ENCODE results near the gene CGB7. TPM values are rescaled to one million over a fixed set of nuclear protein-coding genes. Genes with fewer than 3 reads are reported as not detected.

CGB7 gene
- total RNA-seq (not detected), polyA plus RNA-seq (under 1 TPM; 0.14 to 0.37 TPM)
- long read RNA-seq, donor 1 = 0 reads
- long read RNA-seq, donor 2 = 0 reads
- long read RNA-seq, donor 3 = 0 reads

GRCh38 chr19:49057636-49058234 lies at the start of gene CGB7:
Gene CGB7, minus strand, starts transcription at chr19:49057749. Its CDS starts 2,374 bp downstream, at chr19:49055375.
- H3K4me1 ChIP-seq = peaks cover 0 to 25% (median 23%) of the 10 kb centered on the region in 9 donors
- ATAC-seq (peak; percentile 50 to 88 (median 80)), DNase-seq (peak; percentile 76 to 80)
- 2 to 6% methylated on average over 36 to 38 of the region's 38 CpGs for WGBS, 2 donors
- peaks cover 0 to 64% (median 28%) of the 10 kb centered on the region in 7 donors for H3K27me3 ChIP-seq
- H3K36me3 ChIP-seq = no peaks in the 10 kb centered on the region
- no peak for TF ChIP-seq CTCF (IDR thresholded peaks at IDR 0.05)
- no peak within 1 kb of the TSS for H3K27ac ChIP-seq
- H3K4me3 ChIP-seq = peak within 1 kb of the TSS; percentile 18 to 73 (median 62)
- H3K9me3 ChIP-seq = no peaks in the 10 kb centered on the region
- intact Hi-C loops (cut with DNase I) = no loop called here

- WGBS, 2 donors = 66 to 70% methylated on average over 12 of the region's 12 CpGs
- H3K4me1 ChIP-seq = peaks cover 5 to 21% (median 10%) of the 10 kb centered on the region in 9 donors
Observed at GRCh38 chr19:49106648-49107135, 49.1 kb upstream of the CGB7 start.

GRCh38 chr19:49104229-49104864 lies 46.8 kb upstream of the CGB7 start:
- 70 to 72% methylated on average over 30 of the region's 30 CpGs for WGBS, 2 donors
- peak in 3 of 8 donors; percentile 13 to 21 (median 18) for ATAC-seq
- no peak overlapping the region for H3K4me3 ChIP-seq
- peaks cover 0 to 5% (median 0%) of the 10 kb centered on the region in 9 donors for H3K4me1 ChIP-seq
- H3K9me3 ChIP-seq = no peaks in the 10 kb centered on the region
- no peaks in the 10 kb centered on the region for H3K27me3 ChIP-seq
- intact Hi-C loops (cut with DNase I) = loop anchor here in 1 of 10 donors (5.0 kb wide), 1 partner anchor 93 kb away; no protein-coding TSS in a partner anchor
- peaks cover 0 to 100% (median 77%) of the 10 kb centered on the region in 9 donors for H3K36me3 ChIP-seq
- no peak for DNase-seq
- no peak overlapping the region for H3K27ac ChIP-seq
- no peak for TF ChIP-seq CTCF (IDR thresholded peaks at IDR 0.05)

More at GRCh38 chr19:49106648-49107135, 49.1 kb upstream of the CGB7 start:
- Histone ChIP-seq H3K36me3 (peaks cover 0 to 81% (median 67%) of the 10 kb centered on the region in 9 donors), H3K9me3 (no peaks in the 10 kb centered on the region), H3K27me3 (no peaks in the 10 kb centered on the region), H3K27ac (no peak overlapping the region), H3K4me3 (no peak overlapping the region)
- TF ChIP-seq CTCF (IDR thresholded peaks at IDR 0.05) = peak; percentile 49 to 83 (median 77)
- intact Hi-C loops (cut with DNase I) = loop anchor here in 1 of 10 donors (5.0 kb wide), 1 partner anchor 41 kb away; no protein-coding TSS in a partner anchor
- DNase-seq = peak in 1 of 2 donors; percentile 62
- ATAC-seq = peak in 5 of 8 donors; percentile 21 to 43 (median 38)

- H3K4me1 ChIP-seq = peaks cover 0 to 5% (median 0%) of the 10 kb centered on the region in 9 donors
- TF ChIP-seq CTCF (IDR thresholded peaks at IDR 0.05) = no peak
- no peak for DNase-seq
- WGBS, 2 donors = 83 to 85% methylated on average over 33 of the region's 33 CpGs
- intact Hi-C loops (cut with DNase I) = loop anchor here in 1 of 10 donors (5.0 kb wide), 1 partner anchor 94 kb away; no protein-coding TSS in a partner anchor
- peaks cover 0 to 100% (median 78%) of the 10 kb centered on the region in 9 donors for H3K36me3 ChIP-seq
- no peaks in the 10 kb centered on the region for H3K9me3 ChIP-seq
- no peaks in the 10 kb centered on the region for H3K27me3 ChIP-seq
- no peak overlapping the region for H3K27ac ChIP-seq
- ATAC-seq = no peak
- no peak overlapping the region for H3K4me3 ChIP-seq
Observed at GRCh38 chr19:49103331-49104085, 46.0 kb upstream of the CGB7 start.

All from heart right ventricle (tissue), 16 donors.